Peyer's patch (tissue), 4 donors: ENCODE results near the gene MFSD8. TPM values are rescaled to one million over a fixed set of nuclear protein-coding genes. Genes with fewer than 3 reads are reported as not detected.
A peak's percentile ranks its signal among the peaks of the same experiment; 100 is the strongest.
"Not testable (repeated sequence)": the region's sequence is repeated elsewhere in the genome, so short reads cannot be mapped to it uniquely, and the experiment has no call there.

Experiments used
- DNase-seq, 3 donors: peaks; one replicate each; pipeline ENCODE4 v3.0.0-alpha.2; 2017 to 2019
- H3K27ac ChIP-seq, 4 donors: fragments of 200-600 bp; sonication (generic); one replicate each; pipeline ENCODE4 v1.5.1; 2016 to 2019
- H3K27me3 ChIP-seq, 2 donors: fragments of 200-600 bp; sonication (generic); one replicate each; pipeline ENCODE4 v1.5.1; 2019
- H3K36me3 ChIP-seq, 3 donors: fragments of 200-600 bp; sonication (generic); one replicate each; pipeline ENCODE4 v1.5.1; 2016 to 2019
- H3K4me1 ChIP-seq, 4 donors: fragments of 200-600 bp; sonication (generic); one replicate each; pipeline ENCODE4 v1.5.1; 2016 to 2019
- H3K4me3 ChIP-seq, 4 donors: fragments of 200-600 bp; sonication (generic); 1 replicate in 3 of 4; 2 replicates in 1 of 4; pipeline ENCODE4 v1.5.1; 2016 to 2019; ENCODE audit warnings: mild to moderate bottlenecking in 1 of 4
- H3K9me3 ChIP-seq, 4 donors: fragments of 200-600 bp; sonication (generic); one replicate each; pipeline ENCODE4 v1.5.1; 2016 to 2019; ENCODE audit warnings: mild to moderate bottlenecking in 1 of 4
- CTCF ChIP-seq, 6 experiments: fragments of 450-650 bp in 4 of 6; fragments of 200-600 bp in 2 of 6; sonication (generic) in 1 of 6; IDR thresholded peaks; one replicate each; pipeline ENCODE4 v1.5.1; 2017 to 2019; ENCODE audit warnings: antibody characterized with exemption in 6 of 6, mild to moderate bottlenecking in 3 of 6, moderate library complexity in 1 of 6
- POLR2A ChIP-seq, 2 donors: fragments of 450-650 bp; IDR thresholded peaks; one replicate each; pipeline ENCODE4 v1.5.1; 2017; ENCODE audit warnings: antibody characterized with exemption in 2 of 2, mild to moderate bottlenecking in 2 of 2, moderate library complexity in 2 of 2
- total RNA-seq, 4 donors: library from RNA; depleted of rRNA; stranded (reverse); fragments of >200 nt; gene quantifications; one replicate each; pipeline ENCODE4 v1.1.0, GENCODE V29; 2016

MFSD8 gene
- total RNA-seq, 4 donors from 2014 or later = 29.9 to 40.8 (median 35.1) TPM

- no peaks in the 10 kb centered on the region for H3K27me3 ChIP-seq
- H3K27ac ChIP-seq = no peak overlapping the region
- TF ChIP-seq POLR2A (IDR thresholded peaks at IDR 0.05) (no peak), CTCF (IDR thresholded peaks at IDR 0.05) (no peak)
- H3K4me3 ChIP-seq = no peak overlapping the region
- no peak for DNase-seq
- no peaks in the 10 kb centered on the region for H3K4me1 ChIP-seq
- no peaks in the 10 kb centered on the region for H3K9me3 ChIP-seq
- no peaks in the 10 kb centered on the region for H3K36me3 ChIP-seq
Observed at GRCh38 chr4:127975121-127975770, 10.3 kb upstream of the MFSD8 start.

GRCh38 chr4:127970925-127971324 lies 6.0 kb upstream of the MFSD8 start:
- not testable (repeated sequence) for H3K4me3 ChIP-seq, H3K27me3 ChIP-seq, H3K4me1 ChIP-seq, H3K9me3 ChIP-seq, DNase-seq, H3K27ac ChIP-seq, H3K36me3 ChIP-seq

GRCh38 chr4:127968586-127968985 lies 3.6 kb upstream of the MFSD8 start:
- no peak for DNase-seq
- Histone ChIP-seq H3K36me3 (no peaks in the 10 kb centered on the region), H3K27ac (no peak overlapping the region), H3K9me3 (no peaks in the 10 kb centered on the region), H3K4me3 (no peak overlapping the region), H3K4me1 (peaks cover 0 to 5% (median 2%) of the 10 kb centered on the region in 4 donors), H3K27me3 (no peaks in the 10 kb centered on the region)
- TF ChIP-seq POLR2A (IDR thresholded peaks at IDR 0.05) = no peak
- no peak for TF ChIP-seq CTCF (IDR thresholded peaks at IDR 0.05)

- H3K27ac ChIP-seq = no peak overlapping the region
- H3K4me1 ChIP-seq = peaks cover 0 to 5% (median 2%) of the 10 kb centered on the region in 4 donors
- no peak overlapping the region for H3K4me3 ChIP-seq
- no peaks in the 10 kb centered on the region for H3K36me3 ChIP-seq
- no peak for TF ChIP-seq POLR2A (IDR thresholded peaks at IDR 0.05)
- TF ChIP-seq CTCF (IDR thresholded peaks at IDR 0.05) = no peak
- DNase-seq = no peak
- H3K9me3 ChIP-seq = no peaks in the 10 kb centered on the region
- no peaks in the 10 kb centered on the region for H3K27me3 ChIP-seq
Observed at GRCh38 chr4:127967141-127967775, 2.3 kb upstream of the MFSD8 start.

GRCh38 chr4:127965803-127966175 lies 816 bp upstream of the MFSD8 start:
- H3K4me3 ChIP-seq = peak overlapping the region; percentile 74 to 87 (median 81)
- no peaks in the 10 kb centered on the region for H3K27me3 ChIP-seq
- DNase-seq = peak in 2 of 3 donors; percentile 63 to 80
- H3K4me1 ChIP-seq = peaks cover 0 to 5% (median 2%) of the 10 kb centered on the region in 4 donors
- no peaks in the 10 kb centered on the region for H3K9me3 ChIP-seq
- peak overlapping the region; percentile 92 to 97 (median 94) for H3K27ac ChIP-seq
- no peaks in the 10 kb centered on the region for H3K36me3 ChIP-seq
- TF ChIP-seq CTCF (IDR thresholded peaks at IDR 0.05) (no peak), POLR2A (IDR thresholded peaks at IDR 0.05) (no peak)

- H3K4me1 ChIP-seq, H3K36me3 ChIP-seq, H3K9me3 ChIP-seq, H3K27me3 ChIP-seq: not testable (repeated sequence)
- Histone ChIP-seq H3K27ac (peak overlapping the region; percentile 92 to 97 (median 94)), H3K4me3 (peak overlapping the region; percentile 74 to 87 (median 81))
- DNase-seq = peak in 1 of 3 donors; percentile 20
Observed at GRCh38 chr4:127964426-127965061, 429 bp downstream of the MFSD8 start.

- H3K27me3 ChIP-seq, H3K36me3 ChIP-seq, H3K4me1 ChIP-seq, H3K9me3 ChIP-seq: not testable (repeated sequence)
- peak overlapping the region; percentile 74 to 87 (median 81) for H3K4me3 ChIP-seq
- peak in 1 of 3 donors; percentile 29 for DNase-seq
- peak overlapping the region; percentile 92 to 97 (median 94) for H3K27ac ChIP-seq
Observed at GRCh38 chr4:127963633-127964398, 1.2 kb downstream of the MFSD8 start.
